GF-D8 (cell line): ENCODE data around the gene FOXI1.
"Not testable (repeated sequence)": the region's sequence is repeated elsewhere in the genome, so short reads cannot be mapped to it uniquely, and the experiment has no call there.

Source experiments
- DNase-seq: peaks from one replicate; lab custom pipeline; 2025; lab: John Stamatoyannopoulos, UW

The FOXI1 gene

GRCh38 chr5:170092455-170093101 lies 13.1 kb upstream of the FOXI1 start:
- no peak for DNase-seq

GRCh38 chr5:170094329-170094728 lies 11.4 kb upstream of the FOXI1 start:
- DNase-seq, result not testable (repeated sequence)

GRCh38 chr5:170095646-170096045 lies 10.1 kb upstream of the FOXI1 start:
- DNase-seq, result peak; percentile 9

GRCh38 chr5:170097934-170098333 lies 7.8 kb upstream of the FOXI1 start:
- peak; percentile 83 for DNase-seq

- peak; percentile 48 for DNase-seq
Observed at GRCh38 chr5:170100066-170100943, 5.4 kb upstream of the FOXI1 start.

- DNase-seq, result no peak
Observed at GRCh38 chr5:170103447-170103846, 2.2 kb upstream of the FOXI1 start.

- no peak for DNase-seq
Observed at GRCh38 chr5:170104299-170104698, 1.4 kb upstream of the FOXI1 start.

GRCh38 chr5:170104710-170105109 lies 987 bp upstream of the FOXI1 start:
- no peak for DNase-seq

- DNase-seq, result no peak
Observed at GRCh38 chr5:170107674-170108073, 2.0 kb downstream of the FOXI1 start.

GRCh38 chr5:170108266-170108785 lies 2.6 kb downstream of the FOXI1 start:
- DNase-seq, result no peak

- no peak for DNase-seq
Observed at GRCh38 chr5:170109059-170110031, 3.6 kb downstream of the FOXI1 start.

- DNase-seq, result no peak
Observed at GRCh38 chr5:170110403-170111087, 4.8 kb downstream of the FOXI1 start.

GRCh38 chr5:170111088-170111785 lies 5.5 kb downstream of the FOXI1 start:
- no peak for DNase-seq

- peak; percentile 45 for DNase-seq
Observed at GRCh38 chr5:170112876-170113521, 7.3 kb downstream of the FOXI1 start.

GRCh38 chr5:170113522-170113900 lies 7.8 kb downstream of the FOXI1 start:
- DNase-seq, result peak; percentile 68

GRCh38 chr5:170114271-170114670 lies 8.6 kb downstream of the FOXI1 start:
- DNase-seq, result no peak

GRCh38 chr5:170115925-170116324 lies 10.2 kb downstream of the FOXI1 start:
- no peak for DNase-seq

- DNase-seq, result no peak
Observed at GRCh38 chr5:170117736-170118135, 12.0 kb downstream of the FOXI1 start.

GRCh38 chr5:170120576-170120975 lies 14.9 kb downstream of the FOXI1 start:
- no peak for DNase-seq

GRCh38 chr5:170121321-170121720 lies 15.6 kb downstream of the FOXI1 start:
- no peak for DNase-seq
